IPS-18c (cell line): Measurements from ENCODE around the gene IFRD2.

ENCODE experiments used
- H3K4me3 ChIP-seq: 2 replicates; pipeline ENCODE4 v1.7.0; 2013; ENCODE audit warnings: low read depth, mild to moderate bottlenecking, low read length, moderate library complexity; ENCODE audit not compliant: insufficient read depth
- H3K9me3 ChIP-seq: one replicate; pipeline ENCODE4 v1.6.1; 2013; ENCODE audit warnings: mild to moderate bottlenecking, low read length, moderate library complexity; ENCODE audit not compliant: control insufficient read depth, insufficient read depth

IFRD2 gene

GRCh38 chr3:50292159-50293078 lies at the start of gene IFRD2:
Gene IFRD2, minus strand, starts transcription at chr3:50292429. Its CDS starts 155 bp downstream, at chr3:50292274.
- no peaks in the 10 kb centered on the region for H3K9me3 ChIP-seq
- peak within 1 kb of the TSS; percentile 85 for H3K4me3 ChIP-seq

DNA sequence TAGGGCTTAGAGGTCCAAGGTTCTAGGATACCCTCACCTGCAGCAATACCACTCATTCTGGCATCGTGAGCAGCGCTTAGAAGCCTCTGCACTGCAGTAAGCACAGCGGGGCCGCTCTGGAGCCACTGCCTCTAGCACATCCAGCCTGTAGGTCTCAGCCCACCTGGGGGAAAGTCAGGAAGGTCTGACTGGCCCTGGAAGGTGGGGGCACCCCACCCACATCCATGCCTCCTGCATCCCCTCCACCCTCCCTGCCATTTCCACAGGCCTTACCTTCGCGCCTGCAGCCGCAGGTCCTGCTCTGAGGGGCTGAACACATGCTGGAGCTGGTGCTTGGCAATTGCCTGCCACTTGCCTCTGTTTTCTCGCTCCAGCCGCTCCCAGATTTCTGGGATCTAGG lies 49.3 kb upstream of the IFRD2 start:
- H3K9me3 ChIP-seq = no peaks in the 10 kb centered on the region
- H3K4me3 ChIP-seq = peak overlapping the region; percentile 15; the same call in 1 of the 2 replicates

DNA sequence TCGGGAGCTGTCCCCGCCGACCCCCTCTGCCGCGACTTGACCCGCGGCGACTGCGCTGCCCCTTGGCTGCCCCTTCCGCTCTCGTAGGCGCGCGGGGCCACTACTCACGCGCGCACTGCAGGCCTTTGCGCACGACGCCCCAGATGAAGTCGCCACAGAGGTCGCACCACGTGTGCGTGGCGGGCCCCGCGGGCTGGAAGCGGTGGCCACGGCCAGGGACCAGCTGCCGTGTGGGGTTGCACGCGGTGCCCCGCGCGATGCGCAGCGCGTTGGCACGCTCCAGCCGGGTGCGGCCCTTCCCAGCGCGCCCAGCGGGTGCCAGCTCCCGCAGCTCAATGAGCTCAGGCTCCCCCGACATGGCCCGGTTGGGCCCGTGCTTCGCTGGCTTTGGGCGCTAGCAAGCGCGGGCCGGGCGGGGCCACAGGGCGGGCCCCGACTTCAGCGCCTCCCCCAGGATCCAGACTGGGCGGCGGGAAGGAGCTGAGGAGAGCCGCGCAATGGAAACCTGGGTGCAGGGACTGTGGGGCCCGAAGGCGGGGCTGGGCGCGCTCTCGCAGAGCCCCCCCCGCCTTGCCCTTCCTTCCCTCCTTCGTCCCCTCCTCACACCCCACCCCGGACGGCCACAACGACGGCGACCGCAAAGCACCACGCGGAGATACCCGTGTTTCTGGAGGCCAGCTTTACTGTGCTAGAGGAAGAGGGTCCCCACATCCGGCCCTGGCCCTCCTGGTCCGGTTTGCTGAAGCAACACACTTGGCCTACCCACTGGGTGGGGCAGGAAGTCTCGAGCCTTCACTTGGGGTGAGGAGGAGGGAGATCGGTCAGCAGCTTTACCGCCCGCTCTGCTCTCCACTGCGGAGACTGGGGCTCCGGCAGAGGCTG lies 48.5 kb upstream of the IFRD2 start, which contains the start of gene RASSF1:
Gene RASSF1 (minus strand): TSS at position 389 of the 882 bp plus-strand sequence. CDS start 31 bp downstream, at position 358.
- peak within 1 kb of the TSS; percentile 50 for H3K4me3 ChIP-seq
- no peaks in the 10 kb centered on the region for H3K9me3 ChIP-seq

DNA sequence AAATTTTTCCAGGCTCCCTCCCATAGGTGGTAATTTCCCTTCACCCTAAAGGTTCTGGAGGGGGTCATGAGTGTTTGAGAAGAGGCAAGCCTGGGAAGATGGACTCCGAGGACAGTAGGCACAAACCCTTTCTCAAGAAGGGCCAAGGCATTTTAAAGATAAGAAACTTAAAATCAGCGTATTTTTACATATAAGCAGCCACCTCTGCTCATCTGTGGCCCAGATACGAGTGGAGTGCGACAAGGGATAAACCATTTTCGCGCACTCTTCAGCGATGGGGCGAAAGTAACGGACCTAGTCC lies 47.9 kb upstream of the IFRD2 start:
- Histone ChIP-seq H3K4me3 (peak overlapping the region; percentile 50), H3K9me3 (no peaks in the 10 kb centered on the region)

DNA sequence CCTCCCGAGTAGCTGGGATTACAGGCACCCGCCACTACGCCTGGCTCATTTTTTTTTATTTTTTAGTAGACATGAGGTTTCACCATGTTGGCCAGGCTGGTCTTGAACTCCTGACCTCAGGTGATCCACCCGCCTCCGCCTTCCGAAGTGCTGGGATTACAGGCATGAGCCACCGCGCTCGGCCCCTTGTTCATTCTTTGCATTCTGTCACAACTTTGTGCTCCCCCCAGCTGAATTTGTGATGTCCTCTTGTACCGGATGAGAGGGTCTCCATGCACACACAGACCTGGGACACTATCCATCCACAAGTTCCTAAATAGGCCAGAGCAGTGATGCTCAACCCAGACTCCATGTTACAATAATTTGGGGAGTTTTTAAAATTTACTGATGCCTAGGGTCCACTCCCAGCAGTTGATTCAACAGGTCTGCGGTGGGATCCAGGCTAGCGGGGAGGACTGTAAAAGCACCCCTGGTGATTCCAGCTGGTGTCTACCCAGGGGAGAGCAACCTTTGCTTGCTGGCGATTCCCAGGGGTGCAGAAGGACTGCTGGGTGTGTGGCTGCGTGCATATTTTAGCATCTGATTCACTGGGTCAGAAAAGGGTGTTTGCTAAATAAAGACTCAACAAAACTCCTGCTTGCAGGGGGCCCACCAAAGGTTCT lies 47.4 kb upstream of the IFRD2 start:
- Histone ChIP-seq H3K4me3 (peak overlapping the region; percentile 50), H3K9me3 (no peaks in the 10 kb centered on the region)

DNA sequence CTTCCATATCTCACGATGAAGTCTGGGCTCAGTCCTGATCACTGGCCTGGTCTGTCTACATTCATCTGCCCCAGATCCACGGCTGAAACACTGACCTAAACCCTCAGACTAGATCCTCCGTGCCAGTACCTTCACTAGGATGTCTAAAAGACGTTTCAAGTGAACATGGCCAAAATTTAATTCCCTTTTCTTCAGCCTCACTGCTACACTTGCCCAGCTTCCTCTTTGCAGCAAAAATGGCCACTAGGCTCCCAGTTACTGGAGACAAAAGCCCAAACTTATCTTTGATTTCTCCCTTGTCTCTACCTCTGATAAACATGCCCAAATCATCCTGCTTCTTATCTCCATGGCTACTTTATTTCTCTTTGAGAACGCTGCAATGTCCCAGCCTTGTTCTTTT lies 46.7 kb upstream of the IFRD2 start:
- H3K9me3 ChIP-seq = no peaks in the 10 kb centered on the region
- H3K4me3 ChIP-seq = no peak overlapping the region

GRCh38 chr3:50337175-50337861 lies 45.1 kb upstream of the IFRD2 start:
- Histone ChIP-seq H3K9me3 (no peaks in the 10 kb centered on the region), H3K4me3 (peak overlapping the region; percentile 83)

DNA sequence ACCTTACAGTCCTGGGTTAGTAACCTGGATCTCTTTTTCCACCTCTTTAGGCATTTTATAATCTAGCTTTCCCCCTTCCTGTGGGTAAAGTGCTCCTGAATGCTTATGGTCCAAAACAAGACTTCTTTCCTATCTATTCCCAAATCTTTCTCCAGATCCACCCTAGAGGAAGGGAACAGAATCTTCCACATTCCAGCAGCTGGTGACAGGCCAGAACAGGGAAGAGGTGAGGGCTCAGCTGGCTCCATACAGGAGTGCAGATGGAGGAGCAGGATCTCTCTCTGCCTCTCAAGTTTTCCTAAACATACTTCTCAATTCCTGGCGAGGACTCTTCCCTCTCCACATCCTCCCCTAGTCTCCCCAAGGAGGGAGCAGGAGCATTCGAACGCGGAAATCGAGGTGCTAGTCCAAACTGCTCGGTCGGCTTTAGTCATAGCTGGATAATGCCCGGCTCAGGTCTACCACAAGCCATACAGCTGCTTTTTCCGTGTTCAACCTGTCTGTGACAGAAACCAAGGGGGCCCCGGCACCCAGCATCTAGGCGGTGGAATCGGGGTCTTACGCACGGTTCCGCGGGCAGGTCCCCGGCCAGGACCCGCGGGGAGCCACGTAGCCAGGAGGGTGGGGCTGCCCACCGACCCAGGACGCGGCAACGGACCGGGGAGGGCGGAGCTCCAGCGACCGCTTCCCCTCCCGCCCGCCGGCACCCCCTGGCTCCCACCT lies 44.4 kb upstream of the IFRD2 start:
- Histone ChIP-seq H3K9me3 (no peaks in the 10 kb centered on the region), H3K4me3 (peak overlapping the region; percentile 83)

DNA sequence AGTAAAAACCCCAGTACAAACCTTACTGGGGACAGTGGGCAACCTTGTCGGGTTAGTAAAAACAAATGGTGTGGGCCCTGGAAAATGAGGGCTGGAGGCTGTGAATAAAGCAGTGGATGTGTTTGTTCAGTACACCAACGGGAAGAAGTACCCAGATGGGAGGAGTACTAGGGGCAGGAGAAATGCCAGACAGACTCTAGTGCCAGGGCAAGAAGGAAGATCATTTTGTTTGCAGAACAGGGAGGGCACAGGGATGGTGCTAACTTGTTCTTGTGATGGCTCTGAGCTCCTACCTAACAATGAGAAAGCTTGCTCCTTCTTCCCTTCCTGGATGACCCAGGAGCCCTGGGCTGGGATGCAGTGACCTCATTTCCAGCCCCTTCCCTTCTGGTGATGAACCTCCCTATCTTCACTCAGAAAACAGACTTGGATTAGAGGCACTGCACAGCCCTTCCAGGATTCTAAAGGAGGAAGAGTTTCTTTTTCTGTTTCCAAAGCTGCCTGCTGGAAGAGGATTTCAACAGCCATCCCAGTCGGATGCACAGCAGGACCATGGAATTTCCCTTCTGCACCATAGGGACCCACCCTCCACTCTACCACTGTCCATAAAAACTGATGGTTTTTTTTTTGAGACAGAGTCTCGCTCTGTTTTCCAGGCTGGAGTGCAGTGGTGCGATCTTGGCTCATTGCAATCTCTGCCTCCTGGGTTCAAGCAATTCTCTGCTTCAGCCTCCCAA lies 42.3 kb upstream of the IFRD2 start:
- H3K9me3 ChIP-seq = no peaks in the 10 kb centered on the region
- no peak overlapping the region; the same call in 1 of the 2 replicates for H3K4me3 ChIP-seq

DNA sequence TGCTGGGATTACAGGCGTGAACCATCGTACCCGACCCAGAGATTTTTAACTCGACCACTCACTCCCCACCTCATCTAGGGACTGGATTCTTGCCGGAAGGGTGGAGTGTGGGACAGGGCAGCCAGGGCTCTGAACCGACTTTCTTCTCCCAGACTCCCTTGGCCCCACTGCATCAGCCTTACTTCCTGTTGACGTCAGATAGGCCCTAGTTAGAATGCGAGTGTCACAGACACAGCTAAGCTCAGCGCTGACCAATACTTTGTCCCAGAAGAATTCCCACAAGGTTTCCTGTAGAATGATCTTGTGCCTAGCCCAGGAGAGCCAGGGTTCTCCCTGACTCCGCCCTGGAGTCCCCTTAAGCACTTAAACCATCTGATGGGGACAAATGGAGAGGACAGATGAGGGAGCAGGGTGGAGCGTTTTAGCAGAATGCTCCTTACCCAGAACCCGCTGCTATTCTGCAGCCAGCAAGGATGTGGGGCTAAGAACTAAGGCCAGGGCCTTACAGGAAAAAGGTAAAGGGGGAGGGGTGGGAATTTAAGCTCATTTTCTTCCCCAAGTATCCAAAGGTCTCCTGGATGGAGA lies 41.6 kb upstream of the IFRD2 start:
- no peak overlapping the region for H3K4me3 ChIP-seq
- H3K9me3 ChIP-seq = no peaks in the 10 kb centered on the region

DNA sequence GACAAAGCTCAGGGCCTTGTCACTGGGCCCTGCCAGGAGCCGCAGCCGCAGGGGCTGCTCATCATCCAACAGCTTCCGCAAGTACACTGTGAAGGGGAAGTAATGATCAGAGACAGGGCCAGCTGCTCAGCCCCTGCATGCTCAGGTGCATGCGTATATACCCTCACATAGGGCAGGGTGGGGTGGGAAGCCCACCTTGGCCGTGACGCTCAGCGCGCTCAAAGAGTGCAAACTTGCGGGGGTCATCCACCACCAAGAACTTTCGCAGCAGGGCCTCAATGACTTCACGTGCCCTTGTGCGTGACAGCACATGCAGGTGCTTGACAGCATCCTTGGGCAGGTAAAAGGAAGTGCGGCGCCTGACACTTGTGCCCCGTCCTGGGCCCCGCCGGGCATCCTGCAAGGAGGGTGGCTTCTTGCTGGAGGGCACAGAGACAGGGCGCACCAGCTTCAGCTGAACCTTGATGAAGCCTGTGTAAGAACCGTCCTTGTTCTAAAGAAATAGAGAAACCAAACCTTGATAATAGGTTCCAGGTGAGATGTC lies 39.2 kb upstream of the IFRD2 start:
- no peak overlapping the region for H3K4me3 ChIP-seq
- H3K9me3 ChIP-seq = peaks cover 8% of the 10 kb centered on the region

- Histone ChIP-seq H3K9me3 (peaks cover 8% of the 10 kb centered on the region), H3K4me3 (no peak overlapping the region)
Observed at GRCh38 chr3:50330330-50330729, 38.1 kb upstream of the IFRD2 start.

GRCh38 chr3:50327943-50328691 lies 35.9 kb upstream of the IFRD2 start, which contains the start of gene TUSC2:
Gene TUSC2, minus strand, starts transcription at chr3:50328223. Its CDS starts 124 bp downstream, at chr3:50328099.
- peak within 1 kb of the TSS; percentile 91 for H3K4me3 ChIP-seq

DNA sequence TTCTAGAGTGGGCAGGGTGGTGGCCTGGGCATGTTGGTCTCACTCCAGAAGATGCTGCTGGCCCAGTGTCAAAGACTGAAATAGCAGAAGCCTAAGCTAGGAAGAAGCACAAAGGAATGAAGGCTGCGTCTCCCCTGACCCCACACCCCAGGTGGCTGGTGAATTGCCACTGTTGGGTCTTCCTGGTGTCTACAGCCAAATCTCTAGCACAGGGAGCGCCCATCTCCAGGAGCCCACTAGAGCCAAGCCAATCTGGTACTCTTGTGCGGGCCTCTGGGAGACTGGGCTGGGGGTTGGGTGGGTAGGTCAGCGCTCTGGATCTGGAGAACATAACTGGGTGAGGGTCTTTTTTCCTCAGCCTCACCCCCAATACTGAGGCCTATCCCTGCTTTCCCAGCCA lies 34.9 kb upstream of the IFRD2 start:
- Histone ChIP-seq H3K9me3 (peaks cover 8% of the 10 kb centered on the region), H3K4me3 (peak overlapping the region; percentile 91)

More at GRCh38 chr3:50327943-50328691, 35.9 kb upstream of the IFRD2 start, which contains the start of gene TUSC2:
- peaks cover 8% of the 10 kb centered on the region for H3K9me3 ChIP-seq
